ENCODE measurements around the gene SLC5A5.

Gene SLC5A5

DNA sequence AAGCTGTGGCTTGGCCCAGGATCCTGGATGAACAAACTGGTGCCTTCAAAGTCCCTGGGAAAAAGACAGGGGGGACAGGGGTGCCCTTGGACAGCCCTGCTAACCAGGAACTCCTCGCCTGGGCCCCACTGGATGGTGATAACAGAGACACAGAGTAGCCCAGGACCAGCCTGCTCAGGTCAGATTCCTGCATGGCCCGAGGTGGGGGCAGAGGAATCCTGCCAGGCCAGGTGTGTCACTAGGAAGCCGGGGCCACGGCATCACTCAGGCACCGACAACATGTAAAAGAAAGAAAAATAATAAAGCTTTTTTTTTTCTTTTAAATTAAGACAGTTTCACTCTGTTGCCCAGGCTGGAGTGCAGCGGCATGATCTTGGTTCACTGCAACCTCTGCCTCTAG is 17.7 kb upstream of the SLC5A5 start:
- H3K4me3 ChIP-seq (ENCODE audit: low read length): no peak overlapping the region
- no peaks in the 10 kb centered on the region for H3K36me3 ChIP-seq (ENCODE audit: control insufficient read depth, low read depth, low read length)
- H3K27ac ChIP-seq (ENCODE audit: low read length): no peak overlapping the region
- H3K27me3 ChIP-seq (ENCODE audit: control insufficient read depth, insufficient read depth, low read length): peaks cover 4% of the 10 kb centered on the region
- H3K4me1 ChIP-seq (ENCODE audit: control insufficient read depth, low read depth, low read length): peaks cover 1% of the 10 kb centered on the region
- H3K9ac ChIP-seq (ENCODE audit: low read length): no peak overlapping the region
- H3K9me3 ChIP-seq (ENCODE audit: control insufficient read depth, low read depth, low read length): no peaks in the 10 kb centered on the region

DNA sequence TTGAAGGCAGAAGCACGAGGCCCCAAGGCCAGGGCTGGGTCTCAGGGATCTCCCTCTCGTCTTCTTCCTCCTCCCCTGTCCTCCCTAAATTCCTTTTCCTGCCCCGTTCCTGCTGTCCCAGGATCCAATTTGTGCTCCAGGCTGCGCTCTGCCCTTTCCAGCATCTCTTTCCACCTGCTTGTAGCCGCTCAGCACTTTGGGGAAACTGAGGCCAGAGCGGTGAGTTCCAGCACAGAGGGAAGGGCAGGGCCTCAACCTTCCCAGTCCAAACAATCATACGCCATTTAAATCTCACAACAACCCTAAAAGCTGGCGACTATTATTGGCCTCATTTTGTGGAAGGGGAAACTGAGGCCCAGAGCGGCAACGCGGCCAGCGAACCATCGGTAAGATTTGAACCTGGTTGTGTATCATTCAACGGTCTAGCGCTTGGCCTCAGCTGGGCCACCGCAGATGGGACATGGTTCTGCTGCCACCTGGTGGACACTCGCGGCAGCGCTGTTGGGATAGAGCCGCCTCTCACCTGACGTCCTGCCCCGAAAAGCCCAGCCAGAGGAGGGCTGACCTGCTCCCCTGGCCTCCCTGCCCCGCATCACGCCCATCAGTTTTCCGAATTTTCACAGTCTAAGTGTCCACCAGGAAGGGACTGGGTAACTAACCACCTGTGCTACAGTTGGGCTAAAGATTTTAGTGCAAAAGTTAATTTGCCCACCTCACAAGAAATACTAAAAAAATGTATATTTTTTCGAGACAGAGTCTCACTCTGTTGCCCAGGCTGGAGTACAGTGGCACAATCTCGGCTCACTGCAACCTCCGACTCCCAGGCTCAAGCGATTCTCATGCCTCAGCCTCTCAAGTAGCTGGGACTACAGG is 16.2 kb upstream of the SLC5A5 start:
- H3K9ac ChIP-seq (ENCODE audit: low read length): no peak overlapping the region
- H3K36me3 ChIP-seq (ENCODE audit: control insufficient read depth, low read depth, low read length): peaks cover 4% of the 10 kb centered on the region
- peaks cover 4% of the 10 kb centered on the region for H3K27me3 ChIP-seq (ENCODE audit: control insufficient read depth, insufficient read depth, low read length)
- no peaks in the 10 kb centered on the region for H3K9me3 ChIP-seq (ENCODE audit: control insufficient read depth, low read depth, low read length)
- H3K4me1 ChIP-seq (ENCODE audit: control insufficient read depth, low read depth, low read length): peaks cover 3% of the 10 kb centered on the region
- H3K4me3 ChIP-seq (ENCODE audit: low read length): no peak overlapping the region
- H3K27ac ChIP-seq (ENCODE audit: low read length): no peak overlapping the region

DNA sequence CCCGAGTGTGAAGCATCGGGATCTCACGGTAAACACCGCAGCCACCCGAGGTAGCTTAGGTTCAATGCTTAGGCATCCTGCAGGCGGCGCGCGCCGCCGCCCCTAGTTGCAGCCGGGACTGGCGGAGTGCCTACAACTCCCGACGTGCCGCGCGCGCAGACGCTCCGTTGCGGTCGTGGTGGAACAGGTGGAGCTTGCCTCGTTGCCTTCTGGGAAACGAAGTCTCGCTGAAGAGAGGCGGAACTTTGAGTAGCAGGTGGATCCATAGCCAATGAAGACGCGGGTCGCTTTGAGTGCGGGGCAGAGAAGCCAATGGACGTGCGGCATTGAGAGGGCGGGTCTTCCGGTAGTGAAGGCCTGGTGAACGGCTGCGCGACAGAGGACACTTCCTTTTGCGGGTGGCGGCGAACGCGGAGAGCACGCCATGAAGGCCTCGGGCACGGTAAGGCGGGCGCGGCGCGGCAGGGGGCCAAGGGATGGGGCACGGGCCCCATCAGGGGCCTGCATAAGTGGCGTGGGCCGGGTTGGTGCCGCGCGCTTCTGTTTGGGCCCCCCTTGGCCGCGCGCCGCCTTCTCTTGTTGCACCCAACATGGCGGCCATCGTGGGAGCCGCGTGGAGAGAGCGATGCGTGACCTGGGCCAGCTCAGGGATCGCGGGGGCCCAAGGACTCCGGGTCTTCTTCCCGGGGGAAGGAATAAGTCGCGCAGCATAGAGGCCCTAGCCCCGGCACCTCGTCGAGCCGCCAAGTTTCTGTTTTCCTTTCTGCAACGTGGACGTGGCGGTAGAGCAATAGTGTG is 12.0 kb upstream of the SLC5A5 start, which contains the start of gene RPL18A:
TSS of gene RPL18A (plus strand) at position 378 of the 798 bp plus-strand sequence. CDS start at position 425, 47 bp downstream.
- H3K36me3 ChIP-seq (ENCODE audit: control insufficient read depth, low read depth, low read length): peaks cover 46% of the 10 kb centered on the region
- H3K27ac ChIP-seq (ENCODE audit: low read length): peak within 1 kb of the TSS; percentile 93
- peaks cover 4% of the 10 kb centered on the region for H3K27me3 ChIP-seq (ENCODE audit: control insufficient read depth, insufficient read depth, low read length)
- H3K9me3 ChIP-seq (ENCODE audit: control insufficient read depth, low read depth, low read length): no peaks in the 10 kb centered on the region
- peak within 1 kb of the TSS; percentile 100 for H3K9ac ChIP-seq (ENCODE audit: low read length)
- H3K4me1 ChIP-seq (ENCODE audit: control insufficient read depth, low read depth, low read length): peaks cover 8% of the 10 kb centered on the region
- H3K4me3 ChIP-seq (ENCODE audit: low read length): peak within 1 kb of the TSS; percentile 100

DNA sequence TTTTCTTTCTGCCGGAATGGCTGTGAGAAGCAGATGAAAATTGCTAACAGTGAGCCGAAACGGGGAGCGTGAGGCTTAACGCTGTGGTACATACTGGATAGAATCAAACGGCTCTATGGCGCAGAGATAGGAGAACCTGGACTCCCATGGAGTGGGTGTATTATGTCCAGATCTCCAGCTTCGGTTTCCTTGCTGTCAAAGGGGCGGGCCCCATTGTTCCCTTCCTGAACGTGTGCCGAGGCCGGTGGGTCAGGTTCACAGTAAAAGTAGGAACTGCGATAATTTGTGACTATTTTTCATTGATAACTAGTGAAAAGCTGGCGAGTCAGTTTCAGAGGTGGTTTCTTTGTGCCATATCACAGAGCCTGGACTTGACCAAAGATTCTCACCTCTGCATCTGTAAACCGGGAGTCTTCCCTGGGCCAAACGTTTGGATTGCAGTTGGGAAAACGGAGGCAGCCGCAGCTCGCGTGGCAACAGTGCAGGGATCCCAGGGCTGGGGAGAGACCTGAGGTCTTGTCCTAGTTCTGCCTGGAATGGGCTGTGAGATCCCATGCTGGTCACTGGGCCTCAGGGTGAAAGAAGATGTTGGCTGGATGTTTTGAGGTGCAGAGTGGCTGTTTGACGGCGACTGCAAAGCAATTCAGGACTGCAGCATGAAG is 11.3 kb upstream of the SLC5A5 start:
- peaks cover 8% of the 10 kb centered on the region for H3K4me1 ChIP-seq (ENCODE audit: control insufficient read depth, low read depth, low read length)

DNA sequence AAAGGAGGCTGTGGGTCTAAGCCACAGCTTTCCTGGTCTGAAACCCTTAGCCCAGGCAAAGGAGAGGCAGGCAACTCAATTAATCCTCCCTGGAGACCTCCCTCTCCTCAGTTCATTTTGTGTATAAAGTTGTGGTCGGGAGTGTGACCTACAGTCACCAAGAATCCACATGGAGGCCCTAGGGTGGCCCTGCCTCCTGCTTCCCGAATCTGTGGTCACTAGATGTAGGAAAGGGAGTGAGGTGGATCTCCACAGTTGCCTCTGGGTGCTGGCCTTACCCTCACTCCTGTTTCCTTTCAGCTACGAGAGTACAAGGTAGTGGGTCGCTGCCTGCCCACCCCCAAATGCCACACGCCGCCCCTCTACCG is 10.8 kb upstream of the SLC5A5 start:
- Histone ChIP-seq H3K4me3 (ENCODE audit: low read length) (peak overlapping the region; percentile 100), H3K27ac (ENCODE audit: low read length) (peak overlapping the region; percentile 93), H3K36me3 (ENCODE audit: control insufficient read depth, low read depth, low read length) (peaks cover 52% of the 10 kb centered on the region), H3K27me3 (ENCODE audit: control insufficient read depth, insufficient read depth, low read length) (no peaks in the 10 kb centered on the region), H3K9me3 (ENCODE audit: control insufficient read depth, low read depth, low read length) (no peaks in the 10 kb centered on the region), H3K9ac (ENCODE audit: low read length) (peak overlapping the region; percentile 100), H3K4me1 (ENCODE audit: control insufficient read depth, low read depth, low read length) (peaks cover 8% of the 10 kb centered on the region)

More for the DNA sequence above, 11.3 kb upstream of the SLC5A5 start:
- Histone ChIP-seq H3K9ac (ENCODE audit: low read length) (peak overlapping the region; percentile 100), H3K27me3 (ENCODE audit: control insufficient read depth, insufficient read depth, low read length) (no peaks in the 10 kb centered on the region), H3K27ac (ENCODE audit: low read length) (peak overlapping the region; percentile 93), H3K9me3 (ENCODE audit: control insufficient read depth, low read depth, low read length) (no peaks in the 10 kb centered on the region), H3K4me3 (ENCODE audit: low read length) (peak overlapping the region; percentile 100), H3K36me3 (ENCODE audit: control insufficient read depth, low read depth, low read length) (peaks cover 52% of the 10 kb centered on the region)

DNA sequence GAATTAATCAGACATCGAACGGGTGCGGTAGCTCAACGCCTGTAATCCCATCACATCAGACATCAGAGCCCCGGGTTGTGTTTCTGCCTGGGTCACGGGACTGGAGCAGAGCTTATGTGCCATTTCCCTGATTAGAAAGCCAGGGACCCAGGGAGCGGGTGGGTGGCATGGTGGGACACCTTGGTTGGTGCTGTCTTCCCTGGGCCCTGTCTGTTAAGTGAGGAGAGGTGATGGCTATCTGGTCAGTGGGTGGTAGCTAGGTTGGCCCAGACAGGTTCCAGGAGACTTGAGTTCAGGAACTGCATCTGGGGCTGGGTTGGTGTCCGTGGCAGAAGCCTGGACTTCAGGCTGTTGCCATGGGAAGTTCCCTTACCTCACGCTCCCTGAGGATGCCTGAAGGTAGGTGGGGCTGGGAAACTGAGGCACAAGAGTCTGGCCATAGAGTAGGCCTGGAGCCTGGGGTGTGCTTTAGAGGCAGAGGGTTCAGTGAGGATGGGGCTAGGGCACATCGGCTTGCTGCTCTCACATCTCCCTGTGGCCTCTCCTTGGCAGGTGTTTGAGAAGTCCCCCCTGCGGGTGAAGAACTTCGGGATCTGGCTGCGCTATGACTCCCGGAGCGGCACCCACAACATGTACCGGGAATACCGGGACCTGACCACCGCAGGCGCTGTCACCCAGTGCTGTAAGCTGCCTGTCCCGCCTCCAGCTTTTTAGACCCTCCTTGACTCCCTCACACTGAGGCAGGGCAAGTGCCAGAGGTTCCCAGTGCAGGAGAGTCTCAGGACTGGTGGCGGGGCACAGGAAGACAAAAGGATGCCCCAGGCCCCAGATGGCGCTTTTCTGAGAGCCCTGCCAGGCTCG is 10.0 kb upstream of the SLC5A5 start:
- H3K36me3 ChIP-seq (ENCODE audit: control insufficient read depth, low read depth, low read length): peaks cover 52% of the 10 kb centered on the region
- peak overlapping the region; percentile 100 for H3K4me3 ChIP-seq (ENCODE audit: low read length)
- no peak overlapping the region for H3K27ac ChIP-seq (ENCODE audit: low read length)
- H3K27me3 ChIP-seq (ENCODE audit: control insufficient read depth, insufficient read depth, low read length): no peaks in the 10 kb centered on the region
- H3K9me3 ChIP-seq (ENCODE audit: control insufficient read depth, low read depth, low read length): no peaks in the 10 kb centered on the region
- peaks cover 8% of the 10 kb centered on the region for H3K4me1 ChIP-seq (ENCODE audit: control insufficient read depth, low read depth, low read length)
- peak overlapping the region; percentile 100 for H3K9ac ChIP-seq (ENCODE audit: low read length)

DNA sequence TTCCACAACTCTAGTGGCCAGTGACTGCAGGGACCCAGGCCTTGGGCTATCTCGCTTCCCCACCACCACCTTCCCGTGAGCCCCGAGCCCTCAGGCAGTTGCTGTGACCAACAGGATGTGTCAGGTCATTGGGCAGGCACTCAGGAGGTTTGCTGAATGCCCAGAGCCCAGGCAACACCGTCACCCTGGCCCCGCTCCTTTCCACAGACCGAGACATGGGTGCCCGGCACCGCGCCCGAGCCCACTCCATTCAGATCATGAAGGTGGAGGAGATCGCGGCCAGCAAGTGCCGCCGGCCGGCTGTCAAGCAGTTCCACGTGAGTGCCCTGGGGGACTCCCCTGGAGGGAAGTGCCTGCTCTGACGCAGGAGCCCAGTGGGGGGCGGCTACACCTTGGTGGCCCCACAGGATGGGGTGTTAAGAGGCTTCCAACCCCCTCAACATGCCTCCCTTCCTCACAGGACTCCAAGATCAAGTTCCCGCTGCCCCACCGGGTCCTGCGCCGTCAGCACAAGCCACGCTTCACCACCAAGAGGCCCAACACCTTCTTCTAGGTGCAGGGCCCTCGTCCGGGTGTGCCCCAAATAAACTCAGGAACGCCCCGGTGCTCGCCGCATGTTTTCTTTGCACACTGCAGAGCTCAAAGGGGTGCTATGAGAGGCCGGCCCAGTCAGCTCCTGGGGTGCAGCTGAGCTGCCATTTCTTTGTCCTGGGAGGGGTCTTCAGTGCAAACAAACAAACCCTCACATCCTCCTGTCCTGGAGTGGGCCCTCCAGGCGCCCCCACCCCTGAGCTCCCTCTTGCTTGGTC is 8.8 kb upstream of the SLC5A5 start:
- H3K27me3 ChIP-seq (ENCODE audit: control insufficient read depth, insufficient read depth, low read length): no peaks in the 10 kb centered on the region
- no peak overlapping the region for H3K27ac ChIP-seq (ENCODE audit: low read length)
- H3K4me1 ChIP-seq (ENCODE audit: control insufficient read depth, low read depth, low read length): peaks cover 8% of the 10 kb centered on the region
- peaks cover 52% of the 10 kb centered on the region for H3K36me3 ChIP-seq (ENCODE audit: control insufficient read depth, low read depth, low read length)
- H3K9ac ChIP-seq (ENCODE audit: low read length): no peak overlapping the region
- H3K4me3 ChIP-seq (ENCODE audit: low read length): no peak overlapping the region
- H3K9me3 ChIP-seq (ENCODE audit: control insufficient read depth, low read depth, low read length): no peaks in the 10 kb centered on the region

DNA sequence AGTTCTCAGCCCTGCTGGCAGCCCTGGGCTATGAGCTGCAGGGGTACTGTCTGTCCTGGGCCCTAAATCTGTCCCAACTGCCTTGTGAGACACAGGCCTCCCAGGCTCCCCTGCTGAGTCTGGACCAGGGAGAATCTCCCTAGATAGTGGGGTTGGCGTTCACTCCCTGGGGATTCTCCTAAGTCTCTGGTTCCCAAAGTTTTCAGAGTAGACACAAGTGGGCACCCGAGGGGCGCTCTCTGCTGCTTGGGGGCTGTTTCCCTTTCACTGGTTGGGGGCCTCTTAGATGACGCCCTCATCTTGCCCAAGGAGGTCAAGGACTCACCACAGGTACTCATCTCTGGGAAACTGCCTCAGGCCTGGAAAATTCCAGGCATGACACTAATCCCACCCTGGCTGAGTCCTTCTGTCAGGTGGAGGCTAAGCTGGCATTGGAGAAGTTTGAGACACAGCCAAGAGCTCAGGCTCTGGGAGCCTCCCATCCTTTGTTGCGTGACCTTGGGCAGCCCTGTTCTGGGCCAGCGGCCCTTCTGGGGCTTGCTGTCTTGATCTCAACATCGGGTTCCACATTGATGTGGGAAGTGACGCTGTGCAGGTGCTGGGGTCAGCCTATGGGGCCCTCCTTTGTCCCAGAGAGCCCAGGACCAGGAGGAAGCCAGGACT is 8.1 kb upstream of the SLC5A5 start:
- peaks cover 52% of the 10 kb centered on the region for H3K36me3 ChIP-seq (ENCODE audit: control insufficient read depth, low read depth, low read length)
- H3K27ac ChIP-seq (ENCODE audit: low read length): no peak overlapping the region
- H3K4me1 ChIP-seq (ENCODE audit: control insufficient read depth, low read depth, low read length): peaks cover 12% of the 10 kb centered on the region
- no peaks in the 10 kb centered on the region for H3K9me3 ChIP-seq (ENCODE audit: control insufficient read depth, low read depth, low read length)
- no peaks in the 10 kb centered on the region for H3K27me3 ChIP-seq (ENCODE audit: control insufficient read depth, insufficient read depth, low read length)
- no peak overlapping the region for H3K4me3 ChIP-seq (ENCODE audit: low read length)
- H3K9ac ChIP-seq (ENCODE audit: low read length): no peak overlapping the region

DNA sequence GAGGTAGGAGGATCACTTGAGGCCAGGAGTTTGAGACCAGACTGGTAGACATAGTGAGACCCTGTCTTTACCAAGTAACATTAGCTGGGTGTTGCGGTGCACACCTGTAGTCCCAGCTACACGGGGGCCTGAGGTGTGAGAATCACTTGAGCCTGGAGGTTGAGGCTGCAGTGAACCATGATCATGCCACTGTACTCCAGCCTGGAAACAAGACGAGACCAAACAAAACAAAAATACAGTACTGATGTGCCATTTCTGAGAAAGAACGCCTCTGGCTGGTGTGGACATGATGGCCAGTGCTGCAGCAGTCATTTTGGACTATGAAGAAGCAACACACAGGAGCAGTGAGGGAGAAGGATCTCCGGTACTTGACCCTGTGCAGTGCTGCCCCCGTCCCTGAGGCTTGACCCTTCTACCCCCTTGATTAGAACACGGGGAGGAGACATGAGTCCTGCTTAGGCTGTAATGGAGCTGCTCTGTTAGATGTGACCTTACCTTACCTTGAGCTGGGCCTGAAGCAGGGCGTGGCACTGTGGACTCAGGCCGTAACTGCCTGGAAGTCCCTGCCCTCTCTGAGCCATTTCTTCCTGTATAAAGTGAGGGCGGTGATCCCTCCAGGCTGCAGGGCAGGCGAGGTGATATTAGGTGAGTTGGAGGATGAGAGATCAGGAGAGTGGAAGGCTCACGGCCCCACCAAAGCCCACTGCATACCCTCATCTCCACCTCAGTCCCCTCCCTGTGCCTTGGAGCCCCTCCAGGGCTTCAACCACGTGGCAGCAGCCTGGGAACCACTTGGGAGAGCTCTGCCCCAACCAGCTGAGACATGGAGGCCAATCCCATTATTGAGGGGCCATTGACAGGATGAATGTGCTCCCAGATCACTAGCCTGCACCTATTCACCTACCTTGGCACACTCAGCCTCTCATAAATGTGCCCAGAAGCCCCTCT is 6.1 kb upstream of the SLC5A5 start:
- Histone ChIP-seq H3K27ac (ENCODE audit: low read length) (no peak overlapping the region), H3K9ac (ENCODE audit: low read length) (no peak overlapping the region), H3K4me1 (ENCODE audit: control insufficient read depth, low read depth, low read length) (peaks cover 14% of the 10 kb centered on the region)

More for the DNA sequence above, 6.1 kb upstream of the SLC5A5 start:
- H3K27me3 ChIP-seq (ENCODE audit: control insufficient read depth, insufficient read depth, low read length): peaks cover 7% of the 10 kb centered on the region
- no peaks in the 10 kb centered on the region for H3K9me3 ChIP-seq (ENCODE audit: control insufficient read depth, low read depth, low read length)
- H3K4me3 ChIP-seq (ENCODE audit: low read length): no peak overlapping the region
- peaks cover 48% of the 10 kb centered on the region for H3K36me3 ChIP-seq (ENCODE audit: control insufficient read depth, low read depth, low read length)

All from iPS-18a (cell line).